Measurements from ENCODE around the gene KCNMA1.

DNA sequence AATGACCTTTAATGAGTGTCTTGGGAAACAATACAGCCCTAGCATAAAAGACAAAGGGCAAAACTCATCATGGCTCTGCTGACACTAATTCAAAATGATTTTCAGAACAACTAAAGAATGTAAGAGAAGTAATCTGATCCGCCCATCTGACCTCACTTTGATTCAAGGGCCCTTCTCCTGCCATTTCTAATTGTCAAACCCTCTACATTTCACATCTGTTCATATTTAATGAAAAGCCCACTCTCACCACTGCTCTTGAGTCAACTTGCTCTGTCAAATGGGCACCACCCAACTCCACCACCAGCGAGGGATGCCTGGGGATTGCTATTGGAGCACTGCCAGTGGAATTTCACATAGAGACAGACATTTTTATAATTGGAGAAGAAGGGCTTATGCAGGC is 639.2 kb downstream of the KCNMA1 start:
- TF ChIP-seq, protein P1, sequence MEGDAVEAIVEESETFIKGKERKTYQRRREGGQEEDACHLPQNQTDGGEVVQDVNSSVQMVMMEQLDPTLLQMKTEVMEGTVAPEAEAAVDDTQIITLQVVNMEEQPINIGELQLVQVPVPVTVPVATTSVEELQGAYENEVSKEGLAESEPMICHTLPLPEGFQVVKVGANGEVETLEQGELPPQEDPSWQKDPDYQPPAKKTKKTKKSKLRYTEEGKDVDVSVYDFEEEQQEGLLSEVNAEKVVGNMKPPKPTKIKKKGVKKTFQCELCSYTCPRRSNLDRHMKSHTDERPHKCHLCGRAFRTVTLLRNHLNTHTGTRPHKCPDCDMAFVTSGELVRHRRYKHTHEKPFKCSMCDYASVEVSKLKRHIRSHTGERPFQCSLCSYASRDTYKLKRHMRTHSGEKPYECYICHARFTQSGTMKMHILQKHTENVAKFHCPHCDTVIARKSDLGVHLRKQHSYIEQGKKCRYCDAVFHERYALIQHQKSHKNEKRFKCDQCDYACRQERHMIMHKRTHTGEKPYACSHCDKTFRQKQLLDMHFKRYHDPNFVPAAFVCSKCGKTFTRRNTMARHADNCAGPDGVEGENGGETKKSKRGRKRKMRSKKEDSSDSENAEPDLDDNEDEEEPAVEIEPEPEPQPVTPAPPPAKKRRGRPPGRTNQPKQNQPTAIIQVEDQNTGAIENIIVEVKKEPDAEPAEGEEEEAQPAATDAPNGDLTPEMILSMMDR (IDR thresholded peaks at IDR 0.05; ENCODE audit: insufficient read depth, low read length, poor library complexity, severe bottlenecking) = no peak
- no peak for TF ChIP-seq EZH2phosphoT487 (conservative IDR thresholded peaks at IDR 0.05; ENCODE audit: low read length)

All from SU-DHL-6 (cell line).